Measurements from ENCODE around the gene SMYD3. TPM values are rescaled to one million over a fixed set of nuclear protein-coding genes. Genes with fewer than 3 reads are reported as not detected.

Gene SMYD3
- total RNA-seq, 2 donors from 2014 or later, result 8.8 to 19.0 TPM

DNA sequence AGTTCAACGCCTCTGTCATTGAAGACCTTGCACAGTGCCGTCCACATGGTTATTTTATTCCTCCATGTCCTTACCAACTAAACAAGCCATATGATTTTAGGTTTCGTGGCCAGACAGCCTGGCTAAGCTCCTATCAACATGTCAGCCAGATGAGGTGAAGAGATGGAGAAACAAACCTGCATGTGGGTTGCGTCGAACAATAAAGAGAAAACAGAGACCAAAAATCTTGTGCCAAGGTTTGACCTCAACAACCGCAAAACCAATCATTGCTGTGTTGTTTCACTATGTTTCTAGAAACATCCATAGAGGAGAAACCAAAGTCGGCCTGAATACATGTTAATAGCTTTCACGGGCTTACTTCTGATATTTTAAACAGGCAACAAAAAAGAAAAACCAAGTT is 544.6 kb downstream of the SMYD3 start:
- no peaks in the 10 kb centered on the region for H3K27me3 ChIP-seq (replicated peaks; ENCODE audit: insufficient read depth)
- no peak overlapping the region for H3K27ac ChIP-seq
- no peak for ATAC-seq (ENCODE audit: insufficient number of reproducible peaks, low FRiP score, low read depth)

DNA sequence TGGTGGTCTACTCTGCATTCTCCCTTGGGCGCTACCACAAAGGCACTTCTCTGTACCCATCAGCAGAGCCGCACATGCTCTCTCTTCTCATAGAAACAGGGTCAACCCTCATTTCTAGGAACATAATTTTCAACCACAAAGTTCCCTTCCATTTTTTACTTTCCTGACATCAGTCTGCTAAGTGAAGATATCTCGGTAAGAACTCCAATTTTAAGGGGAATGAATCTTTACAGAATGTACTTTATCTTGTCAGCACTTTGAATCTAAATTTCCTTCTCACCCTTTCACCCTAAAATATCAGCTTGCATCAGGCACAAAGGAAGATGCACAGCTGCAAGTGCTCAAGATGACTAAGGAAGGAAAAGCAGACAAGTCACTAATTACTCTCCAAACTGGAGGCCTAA is 545.9 kb downstream of the SMYD3 start:
- no peak overlapping the region for H3K27ac ChIP-seq
- TF ChIP-seq, protein P1, sequence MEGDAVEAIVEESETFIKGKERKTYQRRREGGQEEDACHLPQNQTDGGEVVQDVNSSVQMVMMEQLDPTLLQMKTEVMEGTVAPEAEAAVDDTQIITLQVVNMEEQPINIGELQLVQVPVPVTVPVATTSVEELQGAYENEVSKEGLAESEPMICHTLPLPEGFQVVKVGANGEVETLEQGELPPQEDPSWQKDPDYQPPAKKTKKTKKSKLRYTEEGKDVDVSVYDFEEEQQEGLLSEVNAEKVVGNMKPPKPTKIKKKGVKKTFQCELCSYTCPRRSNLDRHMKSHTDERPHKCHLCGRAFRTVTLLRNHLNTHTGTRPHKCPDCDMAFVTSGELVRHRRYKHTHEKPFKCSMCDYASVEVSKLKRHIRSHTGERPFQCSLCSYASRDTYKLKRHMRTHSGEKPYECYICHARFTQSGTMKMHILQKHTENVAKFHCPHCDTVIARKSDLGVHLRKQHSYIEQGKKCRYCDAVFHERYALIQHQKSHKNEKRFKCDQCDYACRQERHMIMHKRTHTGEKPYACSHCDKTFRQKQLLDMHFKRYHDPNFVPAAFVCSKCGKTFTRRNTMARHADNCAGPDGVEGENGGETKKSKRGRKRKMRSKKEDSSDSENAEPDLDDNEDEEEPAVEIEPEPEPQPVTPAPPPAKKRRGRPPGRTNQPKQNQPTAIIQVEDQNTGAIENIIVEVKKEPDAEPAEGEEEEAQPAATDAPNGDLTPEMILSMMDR (IDR thresholded peaks at IDR 0.05), result no peak
- H3K9me3 ChIP-seq, result no peaks in the 10 kb centered on the region
- H3K4me3 ChIP-seq, result no peak overlapping the region
- ATAC-seq (ENCODE audit: insufficient number of reproducible peaks, low FRiP score, low read depth), result no peak
- H3K36me3 ChIP-seq, result no peaks in the 10 kb centered on the region
- DNase-seq (ENCODE audit: low spot score), result no peak
- no peaks in the 10 kb centered on the region for H3K4me1 ChIP-seq (ENCODE audit: control insufficient read depth in 1 of 2, low read depth in 2 of 2)
- H3K27me3 ChIP-seq (replicated peaks; ENCODE audit: insufficient read depth), result no peaks in the 10 kb centered on the region

More for the DNA sequence above, 544.6 kb downstream of the SMYD3 start:
- Histone ChIP-seq H3K4me1 (ENCODE audit: control insufficient read depth in 1 of 2, low read depth in 2 of 2) (no peaks in the 10 kb centered on the region), H3K36me3 (no peaks in the 10 kb centered on the region), H3K9me3 (no peaks in the 10 kb centered on the region), H3K4me3 (no peak overlapping the region)
- TF ChIP-seq, protein P1 (IDR thresholded peaks at IDR 0.05), result no peak
- DNase-seq (ENCODE audit: low spot score), result no peak

DNA sequence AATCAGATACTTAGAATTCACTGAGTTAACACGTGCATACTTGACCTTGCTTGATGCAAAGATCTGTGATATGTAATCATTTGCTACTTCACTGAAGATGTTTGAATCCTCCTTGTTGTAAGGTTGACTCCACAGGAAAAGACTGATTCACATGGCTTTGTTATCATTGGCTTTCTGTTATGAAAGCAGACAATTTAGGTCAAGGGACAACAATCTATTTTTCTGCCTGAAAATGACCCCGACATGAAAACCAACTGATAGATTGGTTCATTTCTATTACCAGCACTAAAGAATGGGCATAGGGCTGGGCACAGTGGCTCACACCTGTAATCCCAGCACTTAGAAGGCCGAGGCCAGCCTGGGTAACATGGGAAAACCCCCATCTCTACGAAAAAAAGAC is 546.9 kb downstream of the SMYD3 start:
- H3K9me3 ChIP-seq, result no peaks in the 10 kb centered on the region
- TF ChIP-seq, protein P1 (IDR thresholded peaks at IDR 0.05), result no peak
- no peak for ATAC-seq (ENCODE audit: insufficient number of reproducible peaks, low FRiP score, low read depth)
- H3K27ac ChIP-seq, result no peak overlapping the region
- H3K4me3 ChIP-seq, result no peak overlapping the region
- no peaks in the 10 kb centered on the region for H3K4me1 ChIP-seq (ENCODE audit: control insufficient read depth in 1 of 2, low read depth in 2 of 2)
- H3K27me3 ChIP-seq (replicated peaks; ENCODE audit: insufficient read depth), result no peaks in the 10 kb centered on the region
- no peak for DNase-seq (ENCODE audit: low spot score)
- no peaks in the 10 kb centered on the region for H3K36me3 ChIP-seq

DNA sequence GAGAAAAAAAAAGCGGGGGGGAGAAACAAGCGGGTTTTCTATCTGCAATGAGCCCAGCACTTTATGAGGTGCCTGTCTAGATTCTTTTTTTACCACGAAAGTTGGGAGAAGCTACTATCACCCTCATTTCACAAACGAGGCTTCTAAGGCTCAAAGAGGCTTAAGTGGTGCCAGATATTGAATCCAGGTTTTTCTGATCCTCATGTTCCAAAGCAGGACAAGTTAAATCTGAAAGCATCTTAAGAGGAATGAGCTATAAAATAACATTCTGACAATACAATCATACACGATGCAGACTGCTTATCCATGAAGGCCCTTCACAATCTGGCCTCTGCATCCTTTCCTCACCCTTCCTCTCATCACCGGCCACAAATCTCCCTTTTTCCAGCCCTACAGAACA is 549.1 kb downstream of the SMYD3 start:
- no peaks in the 10 kb centered on the region for H3K36me3 ChIP-seq
- no peak for ATAC-seq (ENCODE audit: insufficient number of reproducible peaks, low FRiP score, low read depth)
- H3K4me1 ChIP-seq (ENCODE audit: control insufficient read depth in 1 of 2, low read depth in 2 of 2), result peaks cover 0 to 6% of the 10 kb centered on the region in 2 donors
- H3K4me3 ChIP-seq, result no peak overlapping the region
- H3K9me3 ChIP-seq, result no peaks in the 10 kb centered on the region
- H3K27ac ChIP-seq, result no peak overlapping the region
- DNase-seq (ENCODE audit: low spot score), result no peak
- no peaks in the 10 kb centered on the region for H3K27me3 ChIP-seq (replicated peaks; ENCODE audit: insufficient read depth)
- TF ChIP-seq, protein P1 (IDR thresholded peaks at IDR 0.05), result no peak

DNA sequence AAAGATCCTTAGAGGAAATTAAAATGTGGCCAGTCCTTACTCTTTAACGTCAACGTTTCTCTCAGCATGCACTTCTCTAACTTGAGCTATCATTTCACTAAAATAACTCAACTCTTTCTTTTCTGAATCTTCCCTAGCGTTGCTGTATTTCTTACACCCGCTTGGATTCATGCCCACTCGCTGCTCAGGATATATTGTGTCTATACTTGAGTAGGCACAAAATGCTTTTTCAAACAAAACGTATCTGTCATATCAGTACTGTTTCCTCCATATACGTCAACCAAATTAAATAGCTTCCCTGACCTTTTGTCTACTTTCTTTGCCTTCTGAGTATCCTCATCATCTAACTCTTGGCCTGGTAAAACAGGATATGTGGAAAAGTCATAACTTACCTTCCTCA is 549.7 kb downstream of the SMYD3 start:
- ATAC-seq (ENCODE audit: insufficient number of reproducible peaks, low FRiP score, low read depth) (no peak), DNase-seq (ENCODE audit: low spot score) (no peak)
- no peak overlapping the region for H3K4me3 ChIP-seq
- H3K36me3 ChIP-seq, result no peaks in the 10 kb centered on the region
- no peaks in the 10 kb centered on the region for H3K27me3 ChIP-seq (replicated peaks; ENCODE audit: insufficient read depth)
- H3K9me3 ChIP-seq, result no peaks in the 10 kb centered on the region
- H3K27ac ChIP-seq, result no peak overlapping the region
- peaks cover 0 to 7% of the 10 kb centered on the region in 2 donors for H3K4me1 ChIP-seq (ENCODE audit: control insufficient read depth in 1 of 2, low read depth in 2 of 2)
- TF ChIP-seq, protein P1 (IDR thresholded peaks at IDR 0.05), result no peak
